Adrenal gland (tissue), 5 donors: ENCODE results near the gene DOK4.

ENCODE experiments used
- POLR2A ChIP-seq, 2 donors: fragments of 450-650 bp; IDR thresholded peaks; one replicate each; pipeline ENCODE4 v1.6.1; 2017; ENCODE audit warnings: antibody characterized with exemption in 2 of 2, mild to moderate bottlenecking in 2 of 2, moderate library complexity in 1 of 2
- TF ChIP-seq, protein P1 (sequence below), 6 experiments: fragments of 450-650 bp in 4 of 6; fragments of 200-600 bp in 2 of 6; sonication (generic) in 1 of 6; IDR thresholded peaks; 1 replicate in 5 of 6; 2 replicates in 1 of 6; pipeline versions ENCODE4 v1.5.1 to v1.8.0; 2016 to 2021; ENCODE audit warnings: antibody characterized with exemption in 6 of 6, mild to moderate bottlenecking in 2 of 6, moderate library complexity in 1 of 6
- donor health status: DM: no; HTN: no; CAD: no.

DNA sequence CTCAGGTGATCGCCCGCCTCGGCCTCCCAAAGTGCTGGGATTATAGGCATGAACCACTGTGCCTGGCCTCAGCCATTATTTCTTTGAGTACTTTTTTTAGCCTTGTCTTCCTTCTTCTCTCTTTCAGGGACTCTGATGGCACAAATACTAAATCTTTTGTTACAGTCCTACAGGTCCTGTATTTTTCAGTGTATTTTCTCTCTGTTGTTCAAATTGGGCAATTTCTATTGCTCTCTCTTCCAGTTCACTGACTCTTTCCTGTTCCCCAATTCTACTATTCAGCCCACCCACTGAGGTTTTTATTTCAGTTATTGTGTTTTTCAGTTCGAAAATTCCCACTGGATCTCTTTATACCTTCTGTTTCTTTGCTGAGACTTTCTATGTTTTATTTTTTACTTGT lies 7.5 kb upstream of the DOK4 start:
- TF ChIP-seq, protein P1, sequence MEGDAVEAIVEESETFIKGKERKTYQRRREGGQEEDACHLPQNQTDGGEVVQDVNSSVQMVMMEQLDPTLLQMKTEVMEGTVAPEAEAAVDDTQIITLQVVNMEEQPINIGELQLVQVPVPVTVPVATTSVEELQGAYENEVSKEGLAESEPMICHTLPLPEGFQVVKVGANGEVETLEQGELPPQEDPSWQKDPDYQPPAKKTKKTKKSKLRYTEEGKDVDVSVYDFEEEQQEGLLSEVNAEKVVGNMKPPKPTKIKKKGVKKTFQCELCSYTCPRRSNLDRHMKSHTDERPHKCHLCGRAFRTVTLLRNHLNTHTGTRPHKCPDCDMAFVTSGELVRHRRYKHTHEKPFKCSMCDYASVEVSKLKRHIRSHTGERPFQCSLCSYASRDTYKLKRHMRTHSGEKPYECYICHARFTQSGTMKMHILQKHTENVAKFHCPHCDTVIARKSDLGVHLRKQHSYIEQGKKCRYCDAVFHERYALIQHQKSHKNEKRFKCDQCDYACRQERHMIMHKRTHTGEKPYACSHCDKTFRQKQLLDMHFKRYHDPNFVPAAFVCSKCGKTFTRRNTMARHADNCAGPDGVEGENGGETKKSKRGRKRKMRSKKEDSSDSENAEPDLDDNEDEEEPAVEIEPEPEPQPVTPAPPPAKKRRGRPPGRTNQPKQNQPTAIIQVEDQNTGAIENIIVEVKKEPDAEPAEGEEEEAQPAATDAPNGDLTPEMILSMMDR (IDR thresholded peaks at IDR 0.05): no peak
- no peak for TF ChIP-seq POLR2A (IDR thresholded peaks at IDR 0.05)
